ENCODE data around the gene CPXM2.

The CPXM2 gene

DNA sequence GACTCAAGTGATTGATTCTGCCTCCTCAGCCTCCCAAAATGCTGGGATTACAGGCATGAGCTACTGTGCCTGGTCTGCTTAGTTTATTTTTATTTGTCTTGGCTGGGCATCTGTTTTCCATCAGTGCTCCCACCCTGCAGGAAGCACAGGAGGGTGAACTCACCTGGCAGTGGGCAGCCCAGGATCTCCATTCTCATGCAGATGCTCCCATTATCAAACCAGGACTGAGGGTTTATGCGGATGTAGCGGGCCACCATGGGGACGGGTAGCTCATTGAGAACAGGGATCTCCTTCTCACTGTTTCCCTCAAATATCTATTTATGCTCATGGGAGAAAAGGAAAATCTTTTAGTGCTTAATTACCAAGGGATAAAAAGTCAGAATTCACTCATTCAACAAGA is 93.8 kb downstream of the CPXM2 start:
- DNase-seq (ENCODE audit: low spot score) = no peak

DNA sequence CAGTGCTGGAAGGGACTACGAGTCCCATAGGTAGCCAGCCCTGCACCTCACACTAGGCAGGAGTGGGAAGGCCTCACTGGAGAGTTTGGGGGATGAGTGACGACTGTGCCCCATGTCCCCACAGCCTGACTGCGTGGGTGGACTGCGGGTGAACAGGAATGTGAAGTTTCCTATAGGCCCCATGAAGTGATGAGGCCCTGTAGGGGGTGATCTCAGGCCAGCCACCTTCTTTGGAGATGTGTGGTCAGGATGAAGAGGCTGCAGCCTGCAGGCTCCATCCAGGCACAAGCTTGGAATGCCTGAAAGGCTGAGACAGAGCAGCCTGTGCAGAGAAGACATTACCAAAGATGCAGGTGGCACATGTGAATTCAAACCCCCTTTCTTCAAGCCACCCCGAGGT is 94.9 kb downstream of the CPXM2 start:
- no peak for DNase-seq (ENCODE audit: low spot score)

DNA sequence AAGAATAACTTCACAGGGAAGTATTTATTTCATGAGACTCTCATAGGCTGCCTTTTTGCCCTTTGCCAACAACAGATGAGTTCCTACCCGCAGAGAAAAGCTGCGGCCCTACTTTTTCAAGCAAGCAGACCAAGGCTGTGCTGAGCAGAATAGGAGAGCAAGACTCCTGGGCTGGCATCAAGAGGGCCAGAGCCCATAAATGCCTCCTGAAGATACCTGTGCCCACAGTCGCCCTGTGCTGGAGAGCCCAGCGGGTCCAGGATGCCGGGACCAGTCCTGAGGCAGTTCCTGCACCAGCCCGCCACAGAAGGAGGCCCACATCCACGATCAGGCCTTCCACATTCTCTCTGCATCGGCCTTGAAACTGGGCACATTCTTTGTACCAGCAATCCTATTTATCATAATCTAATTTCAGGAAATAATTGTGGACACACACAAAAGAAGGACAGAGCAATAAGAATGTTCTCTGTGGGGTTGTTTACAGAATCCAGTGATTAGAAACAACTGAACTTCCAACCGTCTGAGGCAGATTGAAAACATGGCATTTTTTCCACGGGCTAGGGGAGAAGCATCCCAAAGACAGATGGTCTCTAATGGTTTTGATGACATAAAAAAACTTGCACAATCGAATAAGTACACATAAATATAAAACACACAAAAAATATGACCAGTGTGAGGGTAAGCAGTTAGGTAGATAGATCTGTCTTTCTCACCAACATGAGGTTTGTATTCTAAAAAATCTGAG is 95.6 kb downstream of the CPXM2 start:
- DNase-seq (ENCODE audit: low spot score) = no peak

DNA sequence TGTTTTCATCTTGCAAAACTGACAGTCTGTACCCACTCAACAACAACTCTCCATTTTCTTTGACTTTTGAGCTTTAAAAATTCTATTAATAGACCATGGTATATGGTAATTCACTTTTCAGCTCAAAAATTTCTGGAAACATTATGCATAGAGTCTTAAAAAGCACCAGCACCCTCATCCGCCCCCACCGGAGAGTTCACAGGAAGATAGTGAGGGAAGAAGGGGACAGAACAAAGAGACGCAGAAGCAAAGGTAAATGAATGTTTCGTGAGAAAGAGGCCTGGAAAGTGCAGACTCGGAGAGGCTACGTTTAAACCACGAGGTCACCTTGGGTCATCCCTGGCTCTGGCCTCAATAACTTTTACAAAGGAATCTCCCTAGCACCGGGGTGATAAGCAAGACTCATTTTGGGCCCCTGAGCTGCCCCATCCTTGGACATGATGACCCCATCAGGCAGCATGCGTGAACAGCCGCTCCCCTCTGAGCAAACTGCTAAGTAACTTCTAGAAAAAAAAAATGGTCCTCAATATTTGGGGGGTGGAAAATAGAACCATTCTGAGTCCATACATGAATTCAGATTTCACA is 96.3 kb downstream of the CPXM2 start:
- no peak for DNase-seq (ENCODE audit: low spot score)

DNA sequence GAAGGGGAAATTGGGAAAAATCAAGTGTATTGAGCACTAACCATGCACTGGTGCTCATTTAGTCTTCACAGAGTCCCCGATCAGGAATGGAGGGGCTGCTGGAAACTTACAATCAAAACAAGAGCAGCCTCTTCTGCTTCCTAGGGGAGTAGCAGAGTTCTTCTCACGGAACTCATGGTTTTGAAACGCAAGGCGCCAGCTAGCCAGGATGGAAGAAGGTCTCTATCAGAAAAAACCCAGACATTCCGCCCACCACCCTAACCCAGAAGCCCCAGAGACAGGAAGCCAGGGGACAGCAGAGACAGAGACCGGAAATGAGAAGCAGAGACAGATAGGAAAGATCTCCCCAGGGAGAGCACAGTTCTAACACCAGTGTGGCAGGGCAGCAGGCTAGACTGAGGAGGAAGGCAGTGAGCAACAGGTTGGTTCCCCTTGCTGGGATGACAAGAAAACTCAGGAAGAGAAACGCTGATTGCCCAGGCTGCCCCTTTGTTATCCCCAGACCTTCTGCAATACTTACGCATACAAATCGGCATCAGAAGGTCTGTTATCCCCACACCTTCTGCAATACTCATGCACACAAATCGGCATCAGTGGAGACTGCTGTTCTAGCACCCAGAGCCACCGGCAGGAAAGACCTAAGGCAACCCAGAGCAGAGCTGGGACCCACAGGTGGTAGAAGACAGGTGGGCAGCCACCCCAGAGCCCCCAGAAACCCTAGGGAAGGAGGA is 99.2 kb downstream of the CPXM2 start:
- DNase-seq (ENCODE audit: low spot score) = peak; percentile 55

- no peak for DNase-seq (ENCODE audit: low spot score)
Observed at GRCh38 chr10:123790132-123790885, 101.3 kb downstream of the CPXM2 start.

- no peak for DNase-seq (ENCODE audit: low spot score)
Observed at GRCh38 chr10:123788981-123789380, 102.6 kb downstream of the CPXM2 start.

- DNase-seq (ENCODE audit: low spot score) = no peak
Observed at GRCh38 chr10:123787566-123787965, 104.0 kb downstream of the CPXM2 start.

- no peak for DNase-seq (ENCODE audit: low spot score)
Observed at GRCh38 chr10:123786896-123787295, 104.7 kb downstream of the CPXM2 start.

GRCh38 chr10:123786306-123786705 is 105.3 kb downstream of the CPXM2 start:
- no peak for DNase-seq (ENCODE audit: low spot score)

DNA sequence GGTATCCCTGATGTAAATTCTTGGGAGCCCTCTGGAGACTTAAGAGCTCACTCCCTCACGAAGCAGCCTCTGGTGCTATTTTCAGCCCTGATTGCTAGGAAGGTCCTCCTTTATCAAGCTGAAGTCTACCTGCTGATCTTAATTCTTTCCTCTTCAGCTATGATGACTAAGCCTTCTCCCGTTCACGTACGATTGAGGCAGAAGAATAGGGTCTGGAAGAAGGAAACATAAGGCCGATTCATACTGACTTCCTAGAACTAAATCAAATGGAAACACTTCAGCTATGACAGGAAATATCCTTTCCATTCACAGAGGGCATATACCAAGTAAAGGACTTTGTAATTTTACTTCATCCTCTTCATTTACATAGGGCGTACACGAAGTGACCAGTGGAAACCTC is 107.0 kb downstream of the CPXM2 start:
- DNase-seq (ENCODE audit: low spot score) = peak; percentile 78

GRCh38 chr10:123784216-123784615 is 107.4 kb downstream of the CPXM2 start:
- DNase-seq (ENCODE audit: low spot score) = no peak

- no peak for DNase-seq (ENCODE audit: low spot score)
Observed at GRCh38 chr10:123783296-123783695, 108.3 kb downstream of the CPXM2 start.

DNA sequence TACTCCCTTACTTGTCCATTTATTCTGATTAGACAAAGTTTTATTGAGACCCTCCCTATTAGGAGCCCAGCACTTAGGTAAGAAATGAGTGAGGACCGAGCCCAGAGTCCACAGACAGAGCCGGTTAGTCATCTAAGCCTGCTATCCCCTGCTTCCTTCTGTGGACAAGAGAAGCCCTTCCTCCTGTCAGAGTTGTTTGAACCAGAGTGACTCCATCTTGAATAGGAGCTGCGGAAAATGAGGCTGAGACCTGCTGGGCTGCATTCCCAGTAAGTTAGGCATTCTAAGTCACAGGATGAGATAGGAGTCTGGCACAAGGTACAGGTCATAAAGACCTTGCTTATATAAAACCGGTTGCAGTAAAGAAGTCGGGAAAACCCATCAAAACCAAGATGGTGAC is 109.1 kb downstream of the CPXM2 start:
- DNase-seq (ENCODE audit: low spot score) = no peak

- no peak for DNase-seq (ENCODE audit: low spot score)
Observed at GRCh38 chr10:123781956-123782500, 109.6 kb downstream of the CPXM2 start.

DNA sequence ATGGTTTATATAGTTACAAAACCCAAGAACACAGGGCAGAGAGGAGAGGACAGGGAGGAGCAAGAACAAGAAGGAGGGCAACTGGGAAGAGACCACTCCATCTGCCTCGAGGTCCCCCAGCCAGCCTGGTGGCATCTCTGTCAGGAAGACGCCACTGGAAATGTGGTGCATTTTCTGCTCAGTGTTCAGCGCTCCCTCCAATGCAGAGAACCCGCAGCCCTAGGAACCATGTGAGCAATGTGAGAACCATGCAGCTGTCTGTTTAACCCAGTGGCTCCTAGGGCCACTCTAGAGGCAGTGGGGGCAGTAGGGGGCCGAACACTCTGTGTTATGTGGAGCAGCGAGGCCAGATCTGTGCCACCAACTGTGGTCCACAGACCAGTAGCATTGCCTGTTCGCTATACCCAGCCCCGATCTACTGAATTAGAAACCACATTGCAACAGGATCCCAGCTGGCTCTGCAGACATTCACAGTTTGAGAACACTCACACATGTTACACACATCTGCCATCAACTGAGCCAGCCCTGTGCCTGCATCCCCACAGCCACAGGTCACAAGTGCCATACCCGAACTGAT is 110.2 kb downstream of the CPXM2 start:
- DNase-seq (ENCODE audit: low spot score) = no peak

- DNase-seq (ENCODE audit: low spot score) = no peak
Observed at GRCh38 chr10:123778719-123779517, 112.7 kb downstream of the CPXM2 start.

GRCh38 chr10:123777881-123778280 is 113.7 kb downstream of the CPXM2 start:
- no peak for DNase-seq (ENCODE audit: low spot score)

- no peak for DNase-seq (ENCODE audit: low spot score)
Observed at GRCh38 chr10:123774132-123774742, 117.4 kb downstream of the CPXM2 start.

DNA sequence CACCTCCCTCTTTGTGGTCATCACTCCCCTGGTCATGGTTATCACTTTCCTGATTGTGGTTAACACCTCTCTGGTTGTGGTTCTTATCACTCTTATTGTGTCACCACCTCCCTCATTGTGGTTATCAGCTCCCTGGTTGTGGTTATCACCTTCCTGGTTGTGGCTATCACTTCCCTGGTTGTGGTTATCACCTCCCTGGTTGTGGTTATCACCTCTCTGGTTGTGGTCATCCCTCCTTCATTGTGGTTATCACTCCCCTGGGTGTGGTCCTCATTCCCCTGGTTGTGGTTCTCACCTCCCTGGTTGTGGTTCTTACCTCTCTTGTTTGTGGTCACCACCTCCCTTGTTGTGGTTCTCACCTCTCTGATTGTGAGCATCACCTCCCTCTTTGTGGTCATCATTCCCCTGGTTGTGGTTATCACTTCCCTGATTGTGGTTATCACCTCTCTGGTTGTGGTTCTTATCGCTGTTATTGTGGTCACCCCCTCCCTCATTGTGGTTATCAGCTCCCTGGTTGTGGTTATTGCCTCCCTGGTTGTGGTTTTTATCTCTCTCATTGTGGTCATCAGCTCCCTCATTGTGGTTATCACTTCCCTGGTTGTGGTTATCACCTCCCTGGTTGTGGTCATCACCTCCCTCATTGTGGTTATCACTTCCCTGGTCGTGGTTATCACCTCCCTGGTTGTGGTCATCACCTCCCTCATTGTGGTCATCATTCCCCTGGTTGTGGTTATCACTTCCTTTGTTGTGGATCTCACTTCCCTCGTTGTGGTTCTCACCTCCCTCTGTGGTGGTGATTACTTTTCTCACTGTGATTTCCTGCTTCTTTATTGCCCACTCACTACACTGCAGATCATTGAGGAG is 118.7 kb downstream of the CPXM2 start:
- DNase-seq (ENCODE audit: low spot score) = no peak

Measured in kidney capillary endothelial cell (primary cell).